GM19193 (cell line): Measurements from ENCODE around the gene DAPK1.

Experiments
- POLR2A ChIP-seq: IDR thresholded peaks from 4 replicates; pipeline ENCODE4 v1.6.1; 2011; ENCODE audit not compliant: insufficient read depth, insufficient read length; ENCODE audit errors: extremely low read depth

The DAPK1 gene

GRCh38 chr9:87580941-87581438 is 83.3 kb downstream of the DAPK1 start:
- TF ChIP-seq POLR2A = no peak

DNA sequence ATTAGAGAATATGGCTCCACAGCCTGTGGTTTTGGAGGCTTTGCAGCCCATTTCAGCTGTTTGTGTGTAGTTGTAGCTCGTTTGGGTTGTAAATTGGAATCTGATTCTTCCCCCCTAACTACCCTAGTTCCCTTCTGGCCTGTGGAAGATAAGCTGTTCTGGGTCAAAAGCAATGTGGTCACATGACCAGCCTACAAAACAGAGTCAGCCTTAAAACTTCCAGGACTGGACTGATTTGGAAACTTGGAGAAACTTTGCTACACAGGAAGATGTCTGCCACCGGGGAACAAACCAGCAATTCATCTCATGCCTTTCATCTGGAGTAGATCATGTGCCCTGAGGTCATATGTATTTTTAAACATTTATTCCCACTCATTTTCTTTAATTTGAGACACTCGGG is 83.8 kb downstream of the DAPK1 start:
- TF ChIP-seq POLR2A = no peak

DNA sequence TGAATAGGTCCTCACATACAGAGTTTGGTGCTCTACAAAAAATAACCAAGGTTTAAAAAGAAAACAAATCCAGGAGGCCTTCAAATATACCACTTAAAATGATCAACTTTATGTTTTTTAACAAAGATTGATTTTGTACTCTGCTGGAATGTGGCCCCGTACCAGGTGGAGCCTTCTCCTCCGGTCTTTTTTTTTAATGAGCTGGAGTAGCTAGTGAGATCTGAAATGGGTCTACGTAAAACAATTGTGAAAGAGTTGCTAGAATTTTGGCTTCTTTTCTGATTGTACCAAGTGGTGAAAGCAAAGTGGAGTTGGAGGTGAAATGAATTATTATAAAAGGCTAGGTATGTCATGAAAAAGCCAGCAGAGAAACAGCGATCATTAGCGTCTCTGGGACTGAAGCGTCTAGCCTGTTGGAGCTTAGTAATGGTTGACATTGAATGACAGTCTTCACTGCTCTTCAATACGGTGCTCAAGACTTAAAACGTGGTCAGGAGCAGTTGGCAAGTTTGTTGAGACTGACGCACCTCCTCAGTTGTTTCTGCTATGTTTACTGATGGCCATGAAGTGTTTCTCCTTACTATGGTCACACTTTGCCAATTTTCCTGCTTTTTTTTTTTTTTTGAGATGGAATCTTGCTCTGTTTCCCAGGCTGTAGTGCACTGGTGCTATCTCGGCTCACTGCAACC is 84.4 kb downstream of the DAPK1 start:
- no peak for TF ChIP-seq POLR2A

DNA sequence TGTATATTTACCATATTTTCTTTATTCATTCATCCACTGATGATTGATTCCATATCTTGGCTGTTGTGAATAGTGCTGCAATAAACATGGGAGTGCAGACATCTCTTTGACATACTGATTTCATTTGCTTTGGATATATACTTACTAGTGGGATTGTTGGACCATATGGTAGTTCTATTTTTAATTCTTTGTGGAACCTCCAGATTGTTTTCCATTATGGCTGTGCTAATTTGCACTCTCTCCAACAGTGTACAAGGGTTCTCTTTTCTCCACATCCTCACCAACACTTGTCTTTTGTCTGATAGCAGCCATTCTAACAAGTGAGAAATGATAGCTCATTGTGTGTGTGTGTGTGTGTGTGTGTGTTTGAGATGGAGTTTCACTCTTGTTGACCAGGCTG is 86.7 kb downstream of the DAPK1 start:
- no peak for TF ChIP-seq POLR2A

GRCh38 chr9:87585123-87585855 is 87.6 kb downstream of the DAPK1 start:
- no peak for TF ChIP-seq POLR2A

DNA sequence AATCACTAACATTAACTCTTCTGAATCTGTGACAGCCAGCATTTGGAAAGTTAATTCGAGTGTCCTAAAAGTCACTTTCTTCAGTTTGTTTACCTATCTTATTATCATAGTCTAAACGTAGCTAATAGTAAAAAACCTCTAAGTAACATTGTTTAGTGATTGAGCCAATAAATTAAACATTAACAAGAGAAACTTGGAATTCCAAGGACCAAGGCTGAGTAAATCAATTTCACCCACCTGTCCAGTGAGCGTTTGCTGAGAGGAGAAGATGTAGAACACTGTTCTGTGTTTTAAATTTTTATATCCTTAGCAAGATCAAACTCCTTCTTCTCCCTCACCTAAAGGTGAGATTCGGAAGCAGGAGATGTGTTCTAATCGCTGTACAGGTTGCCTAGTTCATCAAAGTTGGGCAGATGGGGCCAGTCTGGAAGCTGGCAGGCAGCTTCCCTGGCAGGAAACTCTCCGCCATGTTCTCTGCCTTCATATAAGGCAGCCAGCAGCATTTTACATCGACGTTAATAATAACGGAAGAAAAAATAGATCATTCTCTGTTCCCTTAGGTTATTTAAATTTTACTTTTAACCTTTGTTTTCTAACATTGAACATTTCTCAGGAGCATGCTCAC is 89.2 kb downstream of the DAPK1 start:
- no peak for TF ChIP-seq POLR2A

- no peak for TF ChIP-seq POLR2A
Measured at GRCh38 chr9:87587356-87587745, 89.7 kb downstream of the DAPK1 start.

GRCh38 chr9:87587864-87588263 is 90.2 kb downstream of the DAPK1 start:
- no peak for TF ChIP-seq POLR2A

- no peak for TF ChIP-seq POLR2A
Measured at GRCh38 chr9:87588339-87588738, 90.7 kb downstream of the DAPK1 start.

DNA sequence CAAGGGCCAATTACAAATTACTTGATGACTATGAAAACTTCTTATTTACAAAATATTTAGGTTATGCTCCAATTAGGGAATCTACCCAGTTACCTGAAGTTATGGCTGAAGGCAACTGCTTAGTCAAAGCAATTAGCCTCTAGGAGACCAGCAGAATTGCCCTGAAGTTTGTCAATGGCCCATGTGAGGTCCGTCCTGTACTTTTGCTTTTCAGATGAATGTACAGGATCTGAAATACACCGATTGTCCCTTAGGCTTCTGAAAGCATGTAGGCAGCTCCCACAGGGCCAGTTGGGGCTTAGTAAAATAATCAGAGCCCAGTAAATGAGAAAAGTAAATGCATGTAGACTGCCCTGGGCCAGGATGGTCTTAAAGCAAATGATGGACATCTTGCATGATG is 93.3 kb downstream of the DAPK1 start:
- no peak for TF ChIP-seq POLR2A

- TF ChIP-seq POLR2A = no peak
Measured at GRCh38 chr9:87592554-87593358, 95.1 kb downstream of the DAPK1 start.

DNA sequence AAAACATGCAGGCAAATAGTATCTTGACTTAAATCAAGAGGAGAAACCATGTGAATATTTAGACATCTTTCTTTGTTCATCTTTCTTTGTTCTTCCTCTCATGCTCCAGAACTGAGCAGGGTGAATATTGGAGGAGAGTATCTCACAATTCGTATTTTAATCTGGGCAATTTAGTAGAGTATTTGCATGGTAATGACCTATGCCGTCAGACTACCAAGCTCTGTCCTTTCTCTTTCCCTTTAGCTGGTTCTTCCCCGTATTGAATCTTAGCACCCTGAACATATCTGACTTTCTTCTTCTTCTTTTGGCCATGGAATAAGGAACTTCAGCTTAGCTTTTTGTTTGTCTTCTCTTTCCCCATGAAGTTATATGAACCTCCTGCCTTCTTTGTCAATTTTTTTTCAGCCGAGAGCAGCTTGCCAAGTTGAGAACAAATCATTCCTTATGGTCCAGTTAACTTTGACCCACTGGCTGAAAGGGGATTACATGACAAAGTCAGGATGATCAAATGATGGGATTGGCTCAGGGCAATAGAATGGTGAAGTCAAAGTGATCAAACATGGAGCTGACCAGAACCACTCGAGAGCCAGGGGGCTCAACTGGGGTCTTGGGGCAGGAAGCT is 95.8 kb downstream of the DAPK1 start:
- no peak for TF ChIP-seq POLR2A

DNA sequence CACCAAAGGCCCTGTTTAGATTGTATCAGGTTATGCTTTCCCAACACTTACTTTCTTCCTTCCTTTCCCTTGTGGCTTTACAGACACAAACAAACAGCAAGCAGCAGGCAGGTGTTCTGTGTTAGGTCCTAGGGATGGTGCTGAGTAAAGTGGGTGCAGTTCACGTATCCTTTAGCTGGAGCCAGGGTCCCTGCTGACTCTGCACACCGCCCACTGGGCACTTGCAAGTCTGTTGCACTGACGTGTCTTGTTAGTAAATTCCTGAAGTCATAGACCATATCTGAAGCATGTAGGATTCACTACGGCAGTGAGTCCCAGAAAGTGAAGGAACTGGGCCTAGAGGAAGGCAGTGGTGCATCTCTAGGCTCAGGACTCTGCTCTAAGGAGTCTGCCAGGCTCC is 96.5 kb downstream of the DAPK1 start:
- no peak for TF ChIP-seq POLR2A

DNA sequence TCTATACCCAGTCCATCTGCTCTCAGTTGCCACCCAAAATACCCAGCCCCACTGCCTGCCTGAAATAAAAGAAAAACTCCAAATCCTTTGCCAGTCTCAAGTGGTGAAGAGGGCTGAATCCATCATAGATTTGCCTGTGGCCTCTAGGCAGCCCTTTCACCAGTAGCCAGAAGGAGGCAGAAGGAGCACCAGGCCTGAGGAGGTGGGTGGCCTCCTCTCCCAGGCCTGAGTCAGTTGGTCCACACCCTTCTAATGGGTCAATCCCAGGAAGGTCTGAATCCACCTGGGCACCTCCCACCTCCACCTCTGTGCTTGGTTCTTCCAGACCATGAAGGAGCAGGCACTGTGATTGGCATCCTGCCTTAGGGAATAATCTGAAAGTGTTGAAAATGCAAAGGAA is 97.0 kb downstream of the DAPK1 start:
- no peak for TF ChIP-seq POLR2A
